ENCODE data around the gene HERC3. TPM values are rescaled to one million over a fixed set of nuclear protein-coding genes. Genes with fewer than 3 reads are reported as not detected.

HERC3 gene
- total and polyA plus RNA-seq, 4 donors = 5.1 to 22.1 (median 10.0) TPM

DNA sequence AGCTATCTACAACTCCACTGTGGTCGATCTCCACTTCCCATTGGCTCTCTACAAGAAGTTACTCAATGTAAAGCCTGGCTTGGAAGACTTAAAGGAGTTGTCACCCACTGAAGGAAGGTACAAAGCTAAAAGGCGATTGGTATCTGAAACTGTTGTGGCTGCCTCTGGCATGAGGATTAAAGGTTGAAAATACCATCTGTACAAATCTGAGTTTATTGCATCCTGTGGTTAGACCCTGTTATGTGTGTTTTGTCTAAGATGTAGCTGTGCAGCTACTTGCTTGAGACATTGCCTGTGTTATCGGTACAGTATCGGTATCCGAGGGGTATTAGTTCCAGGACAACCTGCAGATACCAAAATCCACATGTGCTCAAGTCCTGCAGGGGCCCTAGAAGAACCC, 88.9 kb downstream of the HERC3 start:
- WGBS = 95% methylated on average over 5 of the region's 5 CpGs

More for the DNA sequence above, 88.9 kb downstream of the HERC3 start:
- Histone ChIP-seq H3K36me3 (ENCODE audit: control insufficient read depth in 4 of 4, insufficient read depth in 3 of 4, low read depth in 1 of 4, low read length in 3 of 4) (peaks cover 7 to 43% (median 31%) of the 10 kb centered on the region in 4 donors), H3K9me3 (ENCODE audit: control insufficient read depth in 4 of 4, low read length in 3 of 4) (no peaks in the 10 kb centered on the region), H3K4me3 (ENCODE audit: low read depth in 1 of 3, low read length in 3 of 3) (no peak overlapping the region), H3K4me1 (ENCODE audit: control insufficient read depth in 4 of 4, insufficient read depth in 4 of 4, low read length in 3 of 4) (no peaks in the 10 kb centered on the region), H3K27me3 (ENCODE audit: control insufficient read depth in 4 of 4, insufficient read depth in 4 of 4, low read length in 3 of 4) (no peaks in the 10 kb centered on the region), H3K27ac (ENCODE audit: low read depth in 1 of 2, low read length in 2 of 2) (no peak overlapping the region), H3K9ac (ENCODE audit: low read depth in 1 of 2, low read length in 2 of 2) (no peak overlapping the region)
- no peak for DNase-seq (ENCODE audit: low spot score)
- TF ChIP-seq CTCF (IDR thresholded peaks at IDR 0.05; ENCODE audit: low read depth, low read length, missing input control) = no peak
- TF ChIP-seq, protein P1, sequence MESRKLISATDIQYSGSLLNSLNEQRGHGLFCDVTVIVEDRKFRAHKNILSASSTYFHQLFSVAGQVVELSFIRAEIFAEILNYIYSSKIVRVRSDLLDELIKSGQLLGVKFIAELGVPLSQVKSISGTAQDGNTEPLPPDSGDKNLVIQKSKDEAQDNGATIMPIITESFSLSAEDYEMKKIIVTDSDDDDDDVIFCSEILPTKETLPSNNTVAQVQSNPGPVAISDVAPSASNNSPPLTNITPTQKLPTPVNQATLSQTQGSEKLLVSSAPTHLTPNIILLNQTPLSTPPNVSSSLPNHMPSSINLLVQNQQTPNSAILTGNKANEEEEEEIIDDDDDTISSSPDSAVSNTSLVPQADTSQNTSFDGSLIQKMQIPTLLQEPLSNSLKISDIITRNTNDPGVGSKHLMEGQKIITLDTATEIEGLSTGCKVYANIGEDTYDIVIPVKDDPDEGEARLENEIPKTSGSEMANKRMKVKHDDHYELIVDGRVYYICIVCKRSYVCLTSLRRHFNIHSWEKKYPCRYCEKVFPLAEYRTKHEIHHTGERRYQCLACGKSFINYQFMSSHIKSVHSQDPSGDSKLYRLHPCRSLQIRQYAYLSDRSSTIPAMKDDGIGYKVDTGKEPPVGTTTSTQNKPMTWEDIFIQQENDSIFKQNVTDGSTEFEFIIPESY (IDR thresholded peaks at IDR 0.05) = no peak
- no peak for TF ChIP-seq RAD21 (IDR thresholded peaks at IDR 0.05)
- no peak for TF ChIP-seq SP1 (IDR thresholded peaks at IDR 0.05)
- no peak for TF ChIP-seq REST (IDR thresholded peaks at IDR 0.05)
- no peak for TF ChIP-seq HNF4G (IDR thresholded peaks at IDR 0.05)
- no peak for TF ChIP-seq EGR1 (IDR thresholded peaks at IDR 0.05; ENCODE audit: low read depth in 2 of 2)
- no peak for TF ChIP-seq TAF1 (conservative IDR thresholded peaks at IDR 0.05)
- no peak for TF ChIP-seq YY1 (IDR thresholded peaks at IDR 0.05)
- TF ChIP-seq, protein P2, sequence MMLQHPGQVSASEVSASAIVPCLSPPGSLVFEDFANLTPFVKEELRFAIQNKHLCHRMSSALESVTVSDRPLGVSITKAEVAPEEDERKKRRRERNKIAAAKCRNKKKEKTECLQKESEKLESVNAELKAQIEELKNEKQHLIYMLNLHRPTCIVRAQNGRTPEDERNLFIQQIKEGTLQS (IDR thresholded peaks at IDR 0.05) = no peak
- no peak for TF ChIP-seq RXRA (IDR thresholded peaks at IDR 0.05)

Measured in liver (tissue), 9 donors.